ENCODE data around the gene GPX7. TPM values are rescaled to one million over a fixed set of nuclear protein-coding genes. Genes with fewer than 3 reads are reported as not detected.
A peak's percentile ranks its signal among the peaks of the same experiment; 100 is the strongest.

Gene GPX7
- total RNA-seq, 4 donors from 2014 or later = 1.7 to 13.0 (median 6.6) TPM

GRCh38 chr1:52597912-52598311 lies 4.3 kb upstream of the GPX7 start:
- ATAC-seq (no peak), DNase-seq (no peak)
- in situ Hi-C loops (cut with MboI; ENCODE audit: low sequenced_read_pairs in 4 of 4) (no loop called here), intact Hi-C loops (cut with DNase I; ENCODE audit: low total_unique reads) (no loop called here)
- Histone ChIP-seq H3K4me3 (no peak overlapping the region), H3K27ac (peak overlapping the region; percentile 73 to 96 (median 88)), H3K9me3 (no peaks in the 10 kb centered on the region), H3K36me3 (no peaks in the 10 kb centered on the region), H3K4me1 (peaks cover 30 to 37% of the 10 kb centered on the region in 2 donors), H3K27me3 (no peaks in the 10 kb centered on the region)
- TF ChIP-seq CTCF (IDR thresholded peaks at IDR 0.05 in 4 of 5, conservative IDR thresholded peaks at IDR 0.05 in 1 of 5) (no peak), POLR2A (IDR thresholded peaks at IDR 0.05) (no peak)

- Histone ChIP-seq H3K27ac (peak overlapping the region; percentile 73 to 96 (median 88)), H3K36me3 (no peaks in the 10 kb centered on the region), H3K4me1 (peaks cover 30 to 37% of the 10 kb centered on the region in 2 donors), H3K9me3 (no peaks in the 10 kb centered on the region), H3K27me3 (no peaks in the 10 kb centered on the region), H3K4me3 (peak overlapping the region in 1 of 4 donors; percentile 32)
- no peak for DNase-seq
- in situ Hi-C loops (cut with MboI; ENCODE audit: low sequenced_read_pairs in 4 of 4) = no loop called here
- no peak for ATAC-seq
- intact Hi-C loops (cut with DNase I; ENCODE audit: low total_unique reads) = no loop called here
- TF ChIP-seq CTCF (IDR thresholded peaks at IDR 0.05 in 4 of 5, conservative IDR thresholded peaks at IDR 0.05 in 1 of 5) = no peak
- no peak for TF ChIP-seq POLR2A (IDR thresholded peaks at IDR 0.05)
Measured at GRCh38 chr1:52598729-52599128, 3.4 kb upstream of the GPX7 start.

- Histone ChIP-seq H3K27me3 (no peaks in the 10 kb centered on the region), H3K36me3 (no peaks in the 10 kb centered on the region), H3K4me3 (peak overlapping the region in 1 of 4 donors; percentile 32), H3K27ac (peak overlapping the region; percentile 73 to 96 (median 88)), H3K4me1 (peaks cover 26 to 37% of the 10 kb centered on the region in 2 donors), H3K9me3 (no peaks in the 10 kb centered on the region)
- intact Hi-C loops (cut with DNase I; ENCODE audit: low total_unique reads) (no loop called here), in situ Hi-C loops (cut with MboI; ENCODE audit: low sequenced_read_pairs in 4 of 4) (no loop called here)
- no peak for TF ChIP-seq POLR2A (IDR thresholded peaks at IDR 0.05)
- no peak for TF ChIP-seq CTCF (IDR thresholded peaks at IDR 0.05 in 4 of 5, conservative IDR thresholded peaks at IDR 0.05 in 1 of 5)
- peak; percentile 64 to 87 for DNase-seq
- peak; percentile 28 to 61 for ATAC-seq
Measured at GRCh38 chr1:52599236-52599635, 2.9 kb upstream of the GPX7 start.

- Histone ChIP-seq H3K27ac (peak overlapping the region; percentile 85 to 96 (median 92)), H3K4me1 (peaks cover 25 to 51% of the 10 kb centered on the region in 2 donors), H3K36me3 (no peaks in the 10 kb centered on the region), H3K4me3 (no peak overlapping the region), H3K27me3 (no peaks in the 10 kb centered on the region), H3K9me3 (no peaks in the 10 kb centered on the region)
- DNase-seq = no peak
- TF ChIP-seq POLR2A (IDR thresholded peaks at IDR 0.05) = no peak
- in situ Hi-C loops (cut with MboI; ENCODE audit: low sequenced_read_pairs in 4 of 4) (no loop called here), intact Hi-C loops (cut with DNase I; ENCODE audit: low total_unique reads) (loop anchor here (1.0 kb wide), 1 partner anchor 47 kb away; the partner anchor contains the start of gene TUT4)
- ATAC-seq = no peak
Measured at GRCh38 chr1:52600533-52601179, 1.5 kb upstream of the GPX7 start.

- in situ Hi-C loops (cut with MboI; ENCODE audit: low sequenced_read_pairs in 4 of 4) (no loop called here), intact Hi-C loops (cut with DNase I; ENCODE audit: low total_unique reads) (no loop called here)
- Histone ChIP-seq H3K4me3 (peak overlapping the region; percentile 60 to 73 (median 66)), H3K27me3 (no peaks in the 10 kb centered on the region), H3K9me3 (no peaks in the 10 kb centered on the region), H3K27ac (peak overlapping the region; percentile 85 to 96 (median 92)), H3K4me1 (peaks cover 27 to 53% of the 10 kb centered on the region in 2 donors), H3K36me3 (peaks cover 0 to under 1% of the 10 kb centered on the region in 2 donors)
- TF ChIP-seq CTCF (IDR thresholded peaks at IDR 0.05 in 4 of 5, conservative IDR thresholded peaks at IDR 0.05 in 1 of 5) (no peak), POLR2A (IDR thresholded peaks at IDR 0.05) (no peak)
- DNase-seq (no peak), ATAC-seq (no peak)
Measured at GRCh38 chr1:52601519-52601918, 652 bp upstream of the GPX7 start.
